GM12878 (cell line): ENCODE measurements around the gene SKAP1. TPM values are rescaled to one million over a fixed set of nuclear protein-coding genes. Genes with fewer than 3 reads are reported as not detected.
A peak's percentile ranks its signal among the peaks of the same experiment; 100 is the strongest.

Experiments
- ATAC-seq: fragments of 200-7000 bp; cut with Tn5 transposase; 3 replicates; pipeline ENCODE4 v1.9.1; 2020; ENCODE audit warnings: mild to moderate bottlenecking, moderate library complexity
- BruUV-seq: library from RNA; stranded (reverse); fragments of 400-500 nt; replicated peaks from 2 replicates; lab custom pipeline; 2021; lab: Mats Ljungman, UMichigan
- CTCF ChIA-PET: fragments of 300-600 bp; sonication (Branson Sonifier 250); formaldehyde crosslinking; extraction: SDS; loops from one replicate; lab custom pipeline; 2021; ENCODE audit warnings: inconsistent platforms; lab: Yijun Ruan, JAX
- POLR2A ChIA-PET: fragments of 350-600 bp; formaldehyde crosslinking; extraction: SDS; loops from one replicate; lab custom pipeline; 2021; ENCODE audit warnings: inconsistent platforms; lab: Charles Lee
- RAD21 ChIA-PET: fragments of 300-600 bp; sonication (Branson Sonifier 250); formaldehyde crosslinking; loops from one replicate; lab custom pipeline; 2023; ENCODE audit warnings: antibody characterized with exemption; ENCODE audit not compliant: unreplicated experiment; lab: Charles Lee
- SMC1A ChIA-PET: fragments of 300-600 bp; sonication (Branson Sonifier 250); formaldehyde crosslinking; loops from one replicate; lab custom pipeline; 2023; ENCODE audit not compliant: unreplicated experiment, uncharacterized antibody; lab: Charles Lee
- DNase-seq: peaks from one replicate; pipeline ENCODE4 v3.0.0-alpha.2; 2011; ENCODE audit warnings: low read depth, low spot score
- FAIRE-seq: peaks from 3 replicates; lab custom pipeline; 2011; peaks lifted over from hg19 to GRCh38; lab: Jason Lieb, UNC
- H2AFZ ChIP-seq: 2 replicates; pipeline ENCODE4 v1.6.0; 2011; ENCODE audit warnings: low read depth, low read length, control low read depth; ENCODE audit not compliant: control insufficient read depth
- H3K27ac ChIP-seq: 2 replicates; pipeline ENCODE4 v1.5.1; 2011; ENCODE audit warnings: control low read depth; ENCODE audit not compliant: control insufficient read depth, insufficient read depth
- H3K27me3 ChIP-seq, 2 experiments: replicated peaks in 1 of 2; 2 replicates each; pipeline versions ENCODE4 v1.6.0 to v1.6.1; 2011; ENCODE audit warnings: low read length in 1 of 2; ENCODE audit not compliant: control insufficient read depth in 2 of 2, insufficient read depth in 2 of 2
- H3K36me3 ChIP-seq, 2 experiments: 2 replicates each; pipeline ENCODE4 v1.5.1; 2011; ENCODE audit warnings: low read length in 1 of 2; ENCODE audit not compliant: control insufficient read depth in 2 of 2, insufficient read depth in 2 of 2
- H3K4me1 ChIP-seq: 2 replicates; pipeline ENCODE4 v1.6.1; 2011; ENCODE audit warnings: mild to moderate bottlenecking, low read length, moderate library complexity, mixed read lengths; ENCODE audit not compliant: control insufficient read depth, insufficient read depth
- H3K4me2 ChIP-seq: 2 replicates; pipeline ENCODE4 v1.6.0; 2011; ENCODE audit warnings: control low read depth; ENCODE audit not compliant: control insufficient read depth, insufficient read depth
- H3K4me3 ChIP-seq: fragments of 200-600 bp; sonication (generic); 2 replicates; pipeline ENCODE4 v1.5.1; 2016
- H3K79me2 ChIP-seq: 2 replicates; pipeline ENCODE4 v1.6.0; 2011; ENCODE audit warnings: low read length; ENCODE audit not compliant: control insufficient read depth, insufficient read depth
- H3K9ac ChIP-seq: 2 replicates; pipeline ENCODE4 v1.8.0; 2011; ENCODE audit warnings: low read length, control low read depth, mixed read lengths; ENCODE audit not compliant: control insufficient read depth, insufficient read depth
- H3K9me3 ChIP-seq: replicated peaks from 3 replicates; pipeline ENCODE4 v1.5.1; 2011; ENCODE audit warnings: mild to moderate bottlenecking, low read length; ENCODE audit not compliant: control insufficient read depth, insufficient read depth
- H4K20me1 ChIP-seq: 2 replicates; pipeline ENCODE4 v1.6.0; 2011; ENCODE audit not compliant: control insufficient read depth, insufficient read depth
- CEBPB ChIP-seq, 2 experiments: fragments of 150-350 bp in 1 of 2; IDR thresholded peaks; 2 replicates each; pipeline ENCODE4 v1.6.1; 2012 to 2014; ENCODE audit warnings: low read depth in 2 of 2, low read length in 2 of 2, borderline replicate concordance in 1 of 2, inconsistent platforms in 1 of 2
- IKZF2 ChIP-seq, 2 experiments: fragments of 450-650 bp; IDR thresholded peaks; 2 replicates each; pipeline ENCODE4 v1.6.1; 2017; ENCODE audit warnings: mild to moderate bottlenecking in 2 of 2, moderate library complexity in 2 of 2
- MEF2B ChIP-seq: fragments of 450-650 bp; IDR thresholded peaks from 2 replicates; pipeline ENCODE4 v1.6.1; 2018; ENCODE audit warnings: mild to moderate bottlenecking, moderate library complexity; ENCODE audit not compliant: partially characterized antibody, poor library complexity, severe bottlenecking
- POLR2AphosphoS5 ChIP-seq: IDR thresholded peaks from 2 replicates; pipeline ENCODE4 v1.6.1; 2011; ENCODE audit warnings: mild to moderate bottlenecking, low read length, inconsistent platforms
- STAT3 ChIP-seq: IDR thresholded peaks from 2 replicates; pipeline ENCODE4 v1.6.1; 2011; ENCODE audit warnings: low read depth, low read length, improper control_type of control experiment
- TARDBP ChIP-seq: IDR thresholded peaks from 2 replicates; pipeline ENCODE4 v1.6.1; 2016; ENCODE audit warnings: borderline replicate concordance
- ZNF274 ChIP-seq: IDR thresholded peaks from one replicate; pipeline ENCODE4 v1.8.0; 2011; ENCODE audit not compliant: insufficient read length, insufficient read depth
- WGBS: methylation state at CpG from one replicate; pipeline ENCODE4 v1.1.6; 2016; ENCODE audit warnings: low lambda C conversion rate; ENCODE audit not compliant: insufficient replicate concordance, insufficient coverage; ENCODE audit errors: missing lambda C conversion rate; 5-methylcytosine and 5-hydroxymethylcytosine counted together
- in situ Hi-C: fragments of 300-500 bp; cut with MboI; formaldehyde crosslinking; loops from 9 replicates; pipeline ENCODE4 v1.14.3; 2018; ENCODE audit warnings: mixed read lengths
- intact Hi-C: fragments of 100-400 bp; cut with micrococcal nuclease; formaldehyde crosslinking; loops from one replicate; pipeline ENCODE4 v1.14.2; 2022; ENCODE audit not compliant: unreplicated experiment
- polyA plus RNA-seq, 11 experiments: library from polyadenylated mRNA; depleted of rRNA in 4 of 11; unstranded in 6 of 11; stranded (reverse) in 5 of 11; fragments of >200 nt; fragmentation: Nextera tagmentation in 4 of 11; fragmentation: Illumina TruSeq in 1 of 11; extraction: Ambion mirVana in 4 of 11; extraction: Trizol in 1 of 11; gene quantifications; 1 replicate in 1 of 11; 2 replicates in 10 of 11; pipeline versions ENCODE4 v1.2.1 to v1.2.3, GENCODE V29; 2011 to 2016; ENCODE audit warnings: inconsistent platforms in 2 of 11, missing spikeins in 2 of 11, low read depth in 1 of 11
- total RNA-seq, 4 experiments: library from RNA; depleted of rRNA in 3 of 4; stranded (reverse); fragments of >200 nt in 3 of 4; fragmentation: Illumina TruSeq in 1 of 4; extraction: Trizol in 1 of 4; gene quantifications; 2 replicates each; pipeline versions ENCODE4 v1.2.1 to v1.2.3, GENCODE V29; 2013 to 2021
- TF ChIP-seq, protein P1 (sequence below): fragments of 450-650 bp; IDR thresholded peaks from 2 replicates; pipeline ENCODE4 v1.6.1; 2014; ENCODE audit warnings: mild to moderate bottlenecking

The SKAP1 gene
- total and polyA plus RNA-seq, 10 of the 15 experiments (the other 5 are each of a cell fraction or from before 2014, with no cell fraction given) = 17.1 to 97.6 (median 35.9) TPM

DNA sequence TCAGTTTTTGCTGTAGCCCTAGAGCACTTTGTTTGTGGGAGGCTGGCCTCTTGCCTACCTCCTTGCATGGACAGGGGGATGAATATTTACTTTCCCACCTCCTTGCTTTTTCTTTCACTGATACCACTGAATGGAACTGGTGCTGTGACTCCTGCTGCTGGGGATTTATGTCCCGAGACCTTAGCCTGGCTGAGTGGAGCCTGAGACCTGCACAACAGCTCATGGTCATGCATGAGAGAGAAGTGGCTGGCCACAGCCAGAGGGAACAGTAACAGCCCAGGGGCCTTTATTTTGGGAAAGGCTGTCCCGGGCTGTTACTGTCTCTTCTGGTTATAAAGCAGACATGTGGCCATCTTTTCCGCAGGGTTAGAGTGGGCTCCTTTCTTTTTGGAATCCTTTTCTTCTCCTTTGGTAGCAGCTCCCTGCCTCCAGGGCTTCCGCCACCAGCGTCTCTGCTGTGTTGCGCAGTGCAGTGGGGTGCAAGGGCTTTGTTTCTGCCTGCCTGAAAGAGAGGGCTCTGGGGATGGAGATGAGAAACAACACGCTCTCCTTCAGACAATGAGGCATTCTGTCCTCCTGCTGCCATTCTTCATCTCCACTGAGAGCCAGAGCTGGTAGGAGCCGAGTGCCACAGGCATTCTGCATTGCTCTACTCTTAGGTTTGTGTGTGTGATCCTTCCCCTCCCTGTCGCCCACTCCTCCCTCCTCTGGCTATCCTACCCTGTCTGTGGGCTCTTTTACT lies 307.9 kb downstream of the SKAP1 start:
- WGBS = 91% methylated on average over 9 of the region's 9 CpGs
- TF ChIP-seq CEBPB (IDR thresholded peaks at IDR 0.05; ENCODE audit: borderline replicate concordance in 1 of 2, low read depth in 2 of 2, low read length in 2 of 2) (no peak), ZNF274 (no peak), IKZF2 (IDR thresholded peaks at IDR 0.05) (no peak), POLR2AphosphoS5 (peak; percentile 13; the same call in 1 of the 2 replicates), TARDBP (no peak), STAT3 (no peak), MEF2B (no peak)
- TF ChIP-seq, protein P1, sequence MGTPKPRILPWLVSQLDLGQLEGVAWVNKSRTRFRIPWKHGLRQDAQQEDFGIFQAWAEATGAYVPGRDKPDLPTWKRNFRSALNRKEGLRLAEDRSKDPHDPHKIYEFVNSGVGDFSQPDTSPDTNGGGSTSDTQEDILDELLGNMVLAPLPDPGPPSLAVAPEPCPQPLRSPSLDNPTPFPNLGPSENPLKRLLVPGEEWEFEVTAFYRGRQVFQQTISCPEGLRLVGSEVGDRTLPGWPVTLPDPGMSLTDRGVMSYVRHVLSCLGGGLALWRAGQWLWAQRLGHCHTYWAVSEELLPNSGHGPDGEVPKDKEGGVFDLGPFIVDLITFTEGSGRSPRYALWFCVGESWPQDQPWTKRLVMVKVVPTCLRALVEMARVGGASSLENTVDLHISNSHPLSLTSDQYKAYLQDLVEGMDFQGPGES = no peak
- FAIRE-seq = no peak
- POLR2A ChIA-PET = interaction anchor here (1.0 to 3.0 kb wide), 2 partner anchors 9 to 121 kb away, joined by 3 to 20 read pairs; no protein-coding TSS in a partner anchor
- SMC1A ChIA-PET = interaction anchor here (1.2 to 16.1 kb wide), 3 partner anchors 8 to 44 kb away, joined by 5 to 205 read pairs (median 54); partner anchors contain the start of gene SNX11
- Histone ChIP-seq H3K4me1 (no peaks in the 10 kb centered on the region), H3K9ac (no peak overlapping the region; the same call in 1 of the 2 replicates), H4K20me1 (peaks cover 2% of the 10 kb centered on the region; the same call in 1 of the 2 replicates), H3K36me3 (peaks cover 26 to 35% of the 10 kb centered on the region in 2 experiments), H2AFZ (no peak overlapping the region), H3K9me3 (no peaks in the 10 kb centered on the region), H3K27me3 (no peaks in the 10 kb centered on the region), H3K79me2 (peaks cover 9% of the 10 kb centered on the region), H3K4me2 (no peak overlapping the region), H3K27ac (no peak overlapping the region), H3K4me3 (no peak overlapping the region)
- CTCF ChIA-PET = interaction anchor here (0.6 to 33.4 kb wide), 6 partner anchors 10 to 230 kb away, joined by 3 to 525 read pairs (median 12); no protein-coding TSS in a partner anchor
- DNase-seq = no peak
- ATAC-seq = no peak
- RAD21 ChIA-PET = interaction anchor here (1.3 to 6.1 kb wide), 3 partner anchors 11 to 41 kb away, joined by 3 to 43 read pairs (median 25); no protein-coding TSS in a partner anchor
- in situ Hi-C loops (no loop called here), intact Hi-C loops (no loop called here)
- BruUV-seq = no TSS peak
